ENCODE results near the gene KLF1.

The KLF1 gene

DNA sequence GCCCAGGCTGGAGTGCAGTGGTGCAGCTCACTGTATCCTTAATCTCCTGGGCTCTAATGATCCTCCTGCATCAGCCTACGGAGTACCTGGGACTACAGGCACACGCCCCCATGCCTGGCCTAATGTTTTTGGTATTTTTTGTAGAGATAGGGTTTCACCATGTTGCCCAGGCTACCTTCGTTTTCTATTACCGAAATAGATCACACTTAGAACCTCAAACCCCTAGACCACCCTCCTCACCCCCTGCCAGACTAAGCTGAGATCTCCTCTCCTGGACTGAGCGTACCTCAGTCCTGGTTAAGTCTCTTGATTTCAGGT, 391 bp downstream of the KLF1 start:
- Histone ChIP-seq H3K4me3 (ENCODE audit: low read depth, low read length) (no peak overlapping the region), H3K36me3 (replicated peaks) (no peaks in the 10 kb centered on the region), H3K27me3 (replicated peaks) (peaks cover 14% of the 10 kb centered on the region), H3K27ac (no peak overlapping the region)
- in situ Hi-C loops (cut with HindIII; ENCODE audit: low pct_ligation_motif_present, low sequenced_read_pairs), result no loop called here
- TF ChIP-seq, protein P1, sequence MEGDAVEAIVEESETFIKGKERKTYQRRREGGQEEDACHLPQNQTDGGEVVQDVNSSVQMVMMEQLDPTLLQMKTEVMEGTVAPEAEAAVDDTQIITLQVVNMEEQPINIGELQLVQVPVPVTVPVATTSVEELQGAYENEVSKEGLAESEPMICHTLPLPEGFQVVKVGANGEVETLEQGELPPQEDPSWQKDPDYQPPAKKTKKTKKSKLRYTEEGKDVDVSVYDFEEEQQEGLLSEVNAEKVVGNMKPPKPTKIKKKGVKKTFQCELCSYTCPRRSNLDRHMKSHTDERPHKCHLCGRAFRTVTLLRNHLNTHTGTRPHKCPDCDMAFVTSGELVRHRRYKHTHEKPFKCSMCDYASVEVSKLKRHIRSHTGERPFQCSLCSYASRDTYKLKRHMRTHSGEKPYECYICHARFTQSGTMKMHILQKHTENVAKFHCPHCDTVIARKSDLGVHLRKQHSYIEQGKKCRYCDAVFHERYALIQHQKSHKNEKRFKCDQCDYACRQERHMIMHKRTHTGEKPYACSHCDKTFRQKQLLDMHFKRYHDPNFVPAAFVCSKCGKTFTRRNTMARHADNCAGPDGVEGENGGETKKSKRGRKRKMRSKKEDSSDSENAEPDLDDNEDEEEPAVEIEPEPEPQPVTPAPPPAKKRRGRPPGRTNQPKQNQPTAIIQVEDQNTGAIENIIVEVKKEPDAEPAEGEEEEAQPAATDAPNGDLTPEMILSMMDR (IDR thresholded peaks at IDR 0.05; ENCODE audit: low read depth, low read length, missing control alignments), result no peak
- DNase-seq, result no peak

DNA sequence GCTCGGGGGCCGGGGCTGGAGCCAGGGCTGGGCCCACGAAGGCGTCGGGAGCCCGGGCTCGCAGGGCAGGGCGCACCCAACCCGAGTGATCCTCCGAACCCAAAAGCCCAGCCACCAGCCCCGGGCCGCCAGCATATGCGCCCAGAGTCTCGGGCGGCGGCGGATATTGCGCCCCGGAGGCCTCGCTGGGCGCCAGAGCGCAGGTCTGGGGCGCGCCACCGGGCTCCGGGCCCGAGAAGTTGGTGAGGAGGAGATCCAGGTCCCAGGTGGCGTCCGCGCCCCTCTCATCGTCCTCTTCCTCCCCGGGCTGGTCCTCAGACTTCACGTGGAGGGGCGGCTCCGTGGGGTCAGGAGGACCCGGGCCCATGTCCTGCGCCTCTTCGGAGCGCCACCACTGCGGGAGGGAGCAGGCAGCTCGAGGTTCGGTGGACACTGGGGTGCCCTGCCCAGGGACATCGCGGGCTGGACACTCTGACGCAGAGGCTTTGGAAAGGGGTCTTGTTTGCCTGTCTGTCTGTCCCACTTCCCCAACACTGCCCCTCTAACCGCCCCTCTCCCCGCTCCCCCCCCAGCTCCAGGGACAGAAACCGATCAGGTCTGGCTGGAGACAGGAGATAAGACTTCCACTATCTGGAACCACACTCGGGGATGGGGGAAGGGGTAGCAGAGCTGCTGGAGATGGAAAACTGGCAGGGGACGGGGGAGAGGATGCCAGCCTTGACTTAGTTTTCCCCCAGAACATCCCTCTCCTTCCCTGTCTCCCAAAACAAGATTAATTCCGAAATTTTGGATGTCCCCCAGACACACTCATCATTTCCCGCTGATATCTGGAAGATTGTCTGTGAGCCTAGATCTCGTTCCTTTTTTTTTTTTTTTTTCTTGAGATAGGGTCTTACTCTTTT, 1.0 kb downstream of the KLF1 start:
- no peak for DNase-seq
- Histone ChIP-seq H3K27me3 (replicated peaks) (peaks cover 14% of the 10 kb centered on the region), H3K4me3 (ENCODE audit: low read depth, low read length) (no peak overlapping the region), H3K36me3 (replicated peaks) (no peaks in the 10 kb centered on the region), H3K27ac (no peak overlapping the region)
- TF ChIP-seq, protein P1 (IDR thresholded peaks at IDR 0.05; ENCODE audit: low read depth, low read length, missing control alignments), result no peak
- in situ Hi-C loops (cut with HindIII; ENCODE audit: low pct_ligation_motif_present, low sequenced_read_pairs), result no loop called here

DNA sequence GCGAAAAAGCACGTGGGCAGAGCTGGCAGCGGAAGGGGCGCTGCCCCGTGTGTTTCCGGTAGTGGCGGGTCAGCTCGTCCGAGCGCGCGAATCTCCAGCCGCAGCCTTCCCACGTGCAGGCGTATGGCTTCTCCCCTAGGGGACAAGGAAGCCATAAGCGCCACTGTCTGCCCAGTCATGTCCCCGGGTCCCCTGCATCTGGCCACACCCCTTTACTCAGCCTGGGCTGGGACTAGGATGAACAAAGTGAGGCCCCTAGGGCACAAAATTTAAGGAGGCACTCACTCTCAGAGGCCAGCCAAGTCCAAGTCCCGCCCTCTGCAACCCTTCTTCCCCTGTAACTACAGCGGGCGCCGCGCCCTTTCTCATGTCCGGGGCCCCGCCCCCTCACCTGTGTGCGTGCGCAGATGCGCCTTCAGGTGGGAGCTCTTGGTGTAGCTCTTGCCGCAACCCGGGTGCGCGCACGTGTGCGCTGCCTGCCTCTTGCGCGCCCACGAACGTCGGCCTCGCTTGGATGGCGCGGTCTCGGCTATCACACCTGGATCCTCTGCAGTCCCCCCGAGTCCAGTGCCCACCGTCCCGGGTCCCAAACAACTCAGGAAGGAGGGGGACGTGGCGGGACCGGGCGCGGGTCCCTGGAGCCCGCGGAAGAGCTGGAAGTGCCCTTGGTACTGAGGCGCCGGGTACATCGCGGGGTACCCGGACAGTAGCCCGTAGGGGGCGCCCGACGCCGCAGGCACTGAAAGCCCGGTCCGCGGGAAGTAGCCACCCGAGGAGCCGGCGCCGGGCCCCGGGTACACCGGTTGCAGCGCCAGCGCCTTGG, 1.9 kb downstream of the KLF1 start:
- no peak overlapping the region for H3K27ac ChIP-seq
- TF ChIP-seq, protein P1 (IDR thresholded peaks at IDR 0.05; ENCODE audit: low read depth, low read length, missing control alignments), result peak; percentile 69
- DNase-seq, result peak; percentile 18
- H3K4me3 ChIP-seq (ENCODE audit: low read depth, low read length), result peak overlapping the region; percentile 9
- in situ Hi-C loops (cut with HindIII; ENCODE audit: low pct_ligation_motif_present, low sequenced_read_pairs), result no loop called here
- peaks cover 14% of the 10 kb centered on the region for H3K27me3 ChIP-seq (replicated peaks)
- H3K36me3 ChIP-seq (replicated peaks), result no peaks in the 10 kb centered on the region

DNA sequence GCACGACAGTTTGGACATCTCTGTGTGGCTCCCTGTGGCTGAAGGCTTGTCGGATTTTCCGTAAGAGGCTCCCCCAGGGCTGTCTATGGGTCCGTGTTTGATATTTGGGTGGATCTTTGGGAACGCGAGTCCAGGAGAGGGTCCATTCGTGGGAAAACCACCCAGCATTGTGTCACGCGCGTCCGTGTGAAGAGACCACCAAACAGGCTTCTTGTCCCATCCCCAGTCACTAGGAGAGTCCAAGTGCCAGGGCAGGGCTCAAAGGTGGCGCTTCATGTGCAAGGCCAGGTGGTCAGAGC, 2.4 kb downstream of the KLF1 start:
- H3K27ac ChIP-seq, result no peak overlapping the region
- peaks cover 14% of the 10 kb centered on the region for H3K27me3 ChIP-seq (replicated peaks)
- DNase-seq, result no peak
- in situ Hi-C loops (cut with HindIII; ENCODE audit: low pct_ligation_motif_present, low sequenced_read_pairs), result no loop called here
- TF ChIP-seq, protein P1 (IDR thresholded peaks at IDR 0.05; ENCODE audit: low read depth, low read length, missing control alignments), result no peak
- H3K4me3 ChIP-seq (ENCODE audit: low read depth, low read length), result no peak overlapping the region
- no peaks in the 10 kb centered on the region for H3K36me3 ChIP-seq (replicated peaks)

DNA sequence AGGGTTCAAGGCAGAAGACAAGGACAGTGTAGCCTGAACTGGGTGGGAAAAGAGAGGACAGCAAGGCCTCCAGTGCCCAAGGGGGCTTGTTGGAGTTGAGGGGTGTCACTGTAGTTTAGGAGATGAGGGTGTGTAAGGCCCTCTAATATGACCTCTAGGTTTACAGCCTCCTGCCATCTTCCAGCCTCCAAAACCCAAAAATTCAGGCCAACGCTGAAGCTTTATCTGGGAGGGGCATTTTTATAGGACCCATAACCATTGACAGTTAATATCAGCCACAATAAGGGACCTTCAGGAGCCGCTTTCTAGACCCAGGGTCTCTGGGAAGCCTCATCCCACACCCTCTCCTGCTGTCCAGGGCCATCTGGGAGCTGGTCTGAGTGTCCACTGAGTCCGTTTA, 2.8 kb downstream of the KLF1 start:
- Histone ChIP-seq H3K27ac (no peak overlapping the region), H3K27me3 (replicated peaks) (peaks cover 14% of the 10 kb centered on the region), H3K36me3 (replicated peaks) (no peaks in the 10 kb centered on the region), H3K4me3 (ENCODE audit: low read depth, low read length) (no peak overlapping the region)
- in situ Hi-C loops (cut with HindIII; ENCODE audit: low pct_ligation_motif_present, low sequenced_read_pairs), result no loop called here
- DNase-seq, result no peak
- TF ChIP-seq, protein P1 (IDR thresholded peaks at IDR 0.05; ENCODE audit: low read depth, low read length, missing control alignments), result no peak
